ENCODE results near the gene PRIM1.
A peak's percentile ranks its signal among the peaks of the same experiment; 100 is the strongest.
"Not testable (repeated sequence)": the region's sequence is repeated elsewhere in the genome, so short reads cannot be mapped to it uniquely, and the experiment has no call there.

Gene PRIM1

DNA sequence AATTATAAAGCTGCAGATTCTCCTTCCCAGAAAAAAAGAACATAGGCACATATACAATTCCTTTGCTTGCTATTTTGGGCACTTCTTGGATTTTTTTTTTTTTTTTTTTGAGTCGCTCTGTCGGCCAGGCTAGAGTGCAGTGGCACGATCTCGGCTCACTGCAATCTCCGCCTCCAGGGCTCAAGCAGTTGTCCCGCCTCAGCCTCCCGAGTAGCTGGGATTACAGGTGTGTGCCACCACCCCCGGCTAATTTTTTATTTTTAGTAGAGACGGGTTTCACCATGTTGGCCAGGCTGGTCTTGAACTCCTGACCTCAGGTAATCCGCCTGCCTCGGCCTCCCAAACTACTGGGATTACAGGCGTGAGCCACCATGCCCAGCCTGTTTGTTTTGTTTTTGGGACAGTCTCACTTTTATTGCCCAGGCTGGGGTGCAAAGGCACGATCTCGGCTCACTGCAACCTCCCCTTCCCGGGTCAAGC, 25.9 kb downstream of the PRIM1 start:
- H3K9me3 Mint-ChIP-seq; DNase-seq (ENCODE audit: low spot score in 2 of 2); ATAC-seq: not testable (repeated sequence)
- peak overlapping the region; percentile 100 for H3K27ac Mint-ChIP-seq
- H3K4me1 Mint-ChIP-seq: peaks cover 41% of the 10 kb centered on the region
- peak overlapping the region; percentile 99 for H3K4me3 Mint-ChIP-seq
- peaks cover 92% of the 10 kb centered on the region for H3K36me3 Mint-ChIP-seq

DNA sequence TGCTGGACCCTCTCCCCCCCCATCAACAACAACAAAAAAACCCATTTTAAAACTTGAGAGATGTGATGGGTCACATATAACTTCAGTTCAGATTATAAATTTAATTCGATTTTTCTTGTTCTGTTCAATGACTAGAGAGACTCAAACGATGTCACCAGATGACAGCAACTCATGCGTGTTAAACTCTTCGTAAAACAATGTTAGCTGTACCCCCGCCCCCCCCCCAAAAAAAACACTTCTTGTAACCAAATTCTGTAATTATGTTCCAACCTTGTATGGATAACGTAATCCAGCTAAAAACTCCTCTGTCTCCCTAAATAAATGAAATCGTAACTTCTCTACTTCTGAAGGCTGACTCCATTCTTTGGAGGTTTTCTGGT, 26.4 kb downstream of the PRIM1 start:
- H3K4me3 Mint-ChIP-seq: peak overlapping the region; percentile 99
- H3K36me3 Mint-ChIP-seq: peaks cover 92% of the 10 kb centered on the region
- no peak for ATAC-seq
- no peak for DNase-seq (ENCODE audit: low spot score in 2 of 2)
- peak overlapping the region; percentile 100 for H3K27ac Mint-ChIP-seq
- H3K9me3 Mint-ChIP-seq: no peaks in the 10 kb centered on the region
- peaks cover 46% of the 10 kb centered on the region for H3K4me1 Mint-ChIP-seq

DNA sequence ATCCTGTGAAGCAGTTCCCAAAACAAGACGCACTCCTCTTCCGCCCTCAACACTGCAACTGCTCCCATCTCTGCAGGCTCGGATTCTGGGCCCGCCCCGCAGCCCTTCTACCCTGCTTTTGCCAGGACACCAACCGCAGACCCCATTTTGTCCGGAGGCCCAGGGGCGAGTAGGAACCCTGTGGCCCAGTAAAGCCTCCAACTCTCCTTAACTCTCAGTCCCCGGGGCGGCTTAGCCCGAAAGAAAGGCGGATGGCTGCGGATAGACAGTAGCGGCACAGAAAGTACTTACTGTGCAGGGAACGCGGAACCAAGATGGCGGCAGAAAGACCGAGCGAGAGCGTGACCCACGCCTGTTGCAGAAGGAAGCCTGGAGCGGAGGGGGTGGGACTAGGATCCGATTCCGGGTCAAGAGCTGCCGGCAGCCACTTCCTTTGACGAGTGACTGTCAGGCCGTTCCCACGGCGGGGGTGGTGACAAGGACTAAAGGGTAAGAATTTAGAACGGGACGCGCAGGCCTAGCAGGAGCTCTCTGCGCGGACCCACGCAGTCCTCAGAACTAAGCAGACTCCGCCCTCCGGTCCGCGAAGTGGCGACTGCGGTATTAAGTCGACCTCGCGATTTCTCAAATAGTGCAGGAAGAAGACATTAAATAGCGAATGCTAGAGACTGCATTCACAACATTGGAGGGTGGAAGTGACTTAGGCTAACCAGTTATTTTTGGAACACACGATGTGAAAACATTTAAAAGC, 27.0 kb downstream of the PRIM1 start, which contains the start of gene NACA:
Gene NACA (minus strand): TSS at position 328 of the 751 bp plus-strand sequence. CDS start 778 bp downstream, outside the sequence.
- Mint-ChIP-seq H3K36me3 (peaks cover 92% of the 10 kb centered on the region), H3K4me3 (peak within 1 kb of the TSS; percentile 99), H3K4me1 (peaks cover 52% of the 10 kb centered on the region), H3K9me3 (no peaks in the 10 kb centered on the region), H3K27ac (peak within 1 kb of the TSS; percentile 100)
- peak; percentile 89 to 97 for DNase-seq (ENCODE audit: low spot score in 2 of 2)
- peak; percentile 97 for ATAC-seq

GRCh38 chr12:56724701-56724971, 27.5 kb downstream of the PRIM1 start:
- Mint-ChIP-seq H3K4me1 (peaks cover 57% of the 10 kb centered on the region), H3K36me3 (peaks cover 92% of the 10 kb centered on the region), H3K27ac (peak overlapping the region; percentile 100), H3K4me3 (peak overlapping the region; percentile 99), H3K9me3 (no peaks in the 10 kb centered on the region)
- peak in 1 of 2 donors; percentile 5 for DNase-seq (ENCODE audit: low spot score in 2 of 2)
- no peak for ATAC-seq

- peaks cover 63% of the 10 kb centered on the region for H3K4me1 Mint-ChIP-seq
- peaks cover 92% of the 10 kb centered on the region for H3K36me3 Mint-ChIP-seq
- H3K4me3 Mint-ChIP-seq: peak overlapping the region; percentile 99
- ATAC-seq (no peak), DNase-seq (ENCODE audit: low spot score in 2 of 2) (no peak)
- H3K27ac Mint-ChIP-seq: peak overlapping the region; percentile 100
- H3K9me3 Mint-ChIP-seq: no peaks in the 10 kb centered on the region
Measured at GRCh38 chr12:56723889-56724700, 28.0 kb downstream of the PRIM1 start.

GRCh38 chr12:56723352-56723751, 28.8 kb downstream of the PRIM1 start:
- peaks cover 69% of the 10 kb centered on the region for H3K4me1 Mint-ChIP-seq
- DNase-seq (ENCODE audit: low spot score in 2 of 2): no peak
- H3K27ac Mint-ChIP-seq: peak overlapping the region; percentile 100
- H3K9me3 Mint-ChIP-seq: no peaks in the 10 kb centered on the region
- H3K36me3 Mint-ChIP-seq: peaks cover 92% of the 10 kb centered on the region
- ATAC-seq: no peak
- peak overlapping the region; percentile 99 for H3K4me3 Mint-ChIP-seq

DNA sequence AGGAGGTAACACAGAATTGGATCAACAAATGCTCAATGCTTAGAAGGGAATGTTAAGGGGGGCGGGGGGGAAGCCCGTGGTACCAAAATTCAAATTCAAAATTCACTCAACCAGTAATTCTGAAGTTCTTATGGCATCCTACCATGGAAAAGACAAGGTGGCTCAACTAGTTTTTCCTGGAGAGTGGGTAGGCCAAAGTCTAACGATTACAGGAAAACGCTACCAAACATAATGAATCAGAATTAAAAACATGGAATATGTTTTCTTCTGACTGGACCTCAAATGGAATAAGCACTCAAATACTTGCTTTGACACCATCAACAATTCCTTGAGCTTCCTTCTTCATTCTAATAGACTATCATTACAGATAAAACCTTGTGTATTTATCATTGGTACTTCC, 29.3 kb downstream of the PRIM1 start:
- DNase-seq (ENCODE audit: low spot score in 2 of 2): no peak

DNA sequence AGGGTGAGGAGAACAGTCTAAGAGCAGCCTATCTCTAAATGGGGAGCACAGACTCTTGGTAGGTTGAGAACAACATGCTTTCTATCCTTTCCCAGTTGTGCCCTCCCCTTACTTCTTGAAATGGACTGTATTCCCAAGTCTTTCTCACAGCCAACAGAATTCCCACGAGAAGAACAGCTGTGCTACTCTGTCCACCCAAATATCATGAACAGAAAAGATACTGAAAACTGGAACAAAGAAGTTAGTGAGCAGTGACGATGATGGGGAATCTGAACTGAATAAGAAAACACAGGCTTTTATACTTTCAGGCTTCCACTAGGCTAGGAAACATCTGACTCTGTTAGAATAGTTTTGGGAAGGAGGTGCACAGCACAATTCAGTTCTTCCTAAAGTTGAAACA, 30.4 kb downstream of the PRIM1 start:
- peaks cover 76% of the 10 kb centered on the region for H3K4me1 Mint-ChIP-seq
- no peaks in the 10 kb centered on the region for H3K9me3 Mint-ChIP-seq
- H3K4me3 Mint-ChIP-seq: peak overlapping the region; percentile 99
- ATAC-seq: no peak
- DNase-seq (ENCODE audit: low spot score in 2 of 2): no peak
- peak overlapping the region; percentile 100 for H3K27ac Mint-ChIP-seq
- H3K36me3 Mint-ChIP-seq: peaks cover 88% of the 10 kb centered on the region

More for the DNA sequence above, 29.3 kb downstream of the PRIM1 start:
- Mint-ChIP-seq H3K4me3 (peak overlapping the region; percentile 99), H3K4me1 (peaks cover 69% of the 10 kb centered on the region), H3K9me3 (no peaks in the 10 kb centered on the region), H3K36me3 (peaks cover 88% of the 10 kb centered on the region), H3K27ac (peak overlapping the region; percentile 100)
- no peak for ATAC-seq

GRCh38 chr12:56721216-56721615, 30.9 kb downstream of the PRIM1 start:
- Mint-ChIP-seq H3K4me3 (peak overlapping the region; percentile 99), H3K27ac (peak overlapping the region; percentile 100), H3K9me3 (no peaks in the 10 kb centered on the region), H3K4me1 (peaks cover 81% of the 10 kb centered on the region), H3K36me3 (peaks cover 91% of the 10 kb centered on the region)
- DNase-seq (ENCODE audit: low spot score in 2 of 2) (no peak), ATAC-seq (no peak)

- peaks cover 92% of the 10 kb centered on the region for H3K36me3 Mint-ChIP-seq
- peak overlapping the region; percentile 99 for H3K4me3 Mint-ChIP-seq
- H3K9me3 Mint-ChIP-seq: no peaks in the 10 kb centered on the region
- DNase-seq (ENCODE audit: low spot score in 2 of 2): no peak
- no peak for ATAC-seq
- peak overlapping the region; percentile 100 for H3K27ac Mint-ChIP-seq
- H3K4me1 Mint-ChIP-seq: peaks cover 81% of the 10 kb centered on the region
Measured at GRCh38 chr12:56720731-56721151, 31.4 kb downstream of the PRIM1 start.

- peaks cover 75% of the 10 kb centered on the region for H3K4me1 Mint-ChIP-seq
- no peaks in the 10 kb centered on the region for H3K9me3 Mint-ChIP-seq
Measured at GRCh38 chr12:56719056-56719455, 33.1 kb downstream of the PRIM1 start.

GRCh38 chr12:56718636-56719035, 33.5 kb downstream of the PRIM1 start:
- DNase-seq (ENCODE audit: low spot score in 2 of 2) (no peak), ATAC-seq (no peak)
- peak overlapping the region; percentile 99 for H3K4me3 Mint-ChIP-seq
- H3K4me1 Mint-ChIP-seq: peaks cover 71% of the 10 kb centered on the region
- H3K36me3 Mint-ChIP-seq: peaks cover 92% of the 10 kb centered on the region
- no peaks in the 10 kb centered on the region for H3K9me3 Mint-ChIP-seq
- H3K27ac Mint-ChIP-seq: peak overlapping the region; percentile 100

More at GRCh38 chr12:56719056-56719455, 33.1 kb downstream of the PRIM1 start:
- peak overlapping the region; percentile 99 for H3K4me3 Mint-ChIP-seq
- peak overlapping the region; percentile 100 for H3K27ac Mint-ChIP-seq
- ATAC-seq: no peak
- DNase-seq (ENCODE audit: low spot score in 2 of 2): no peak
- peaks cover 92% of the 10 kb centered on the region for H3K36me3 Mint-ChIP-seq

- Mint-ChIP-seq H3K9me3 (no peaks in the 10 kb centered on the region), H3K4me1 (peaks cover 66% of the 10 kb centered on the region), H3K36me3 (peaks cover 92% of the 10 kb centered on the region), H3K4me3 (no peak overlapping the region), H3K27ac (no peak overlapping the region)
- DNase-seq (ENCODE audit: low spot score in 2 of 2): no peak
- no peak for ATAC-seq
Measured at GRCh38 chr12:56718149-56718548, 34.0 kb downstream of the PRIM1 start.

GRCh38 chr12:56716933-56717880, 34.9 kb downstream of the PRIM1 start:
- no peak for DNase-seq (ENCODE audit: low spot score in 2 of 2)
- peaks cover 58% of the 10 kb centered on the region for H3K4me1 Mint-ChIP-seq
- peaks cover 92% of the 10 kb centered on the region for H3K36me3 Mint-ChIP-seq
- ATAC-seq: no peak
- H3K4me3 Mint-ChIP-seq: peak overlapping the region; percentile 24
- H3K9me3 Mint-ChIP-seq: no peaks in the 10 kb centered on the region
- peak overlapping the region; percentile 94 for H3K27ac Mint-ChIP-seq

- H3K9me3 Mint-ChIP-seq: no peaks in the 10 kb centered on the region
Measured at GRCh38 chr12:56716458-56716857, 35.7 kb downstream of the PRIM1 start.

More at GRCh38 chr12:56716458-56716857, 35.7 kb downstream of the PRIM1 start:
- peak overlapping the region; percentile 24 for H3K4me3 Mint-ChIP-seq
- ATAC-seq: no peak
- H3K36me3 Mint-ChIP-seq: peaks cover 92% of the 10 kb centered on the region
- peaks cover 51% of the 10 kb centered on the region for H3K4me1 Mint-ChIP-seq
- no peak for DNase-seq (ENCODE audit: low spot score in 2 of 2)
- peak overlapping the region; percentile 94 for H3K27ac Mint-ChIP-seq
